HG03457 (cell line): ENCODE data around the gene UBFD1.
A peak's percentile ranks its signal among the peaks of the same experiment; 100 is the strongest.
"Not testable (repeated sequence)": the region's sequence is repeated elsewhere in the genome, so short reads cannot be mapped to it uniquely, and the experiment has no call there.

ENCODE experiments used
- ATAC-seq: cut with Tn5 transposase; IDR thresholded peaks from one replicate; pipeline ENCODE4 v1.9.1; 2021; ENCODE audit warnings: moderate number of reproducible peaks; ENCODE audit not compliant: unreplicated experiment

The UBFD1 gene

GRCh38 chr16:23524886-23525285, 32.6 kb upstream of the UBFD1 start:
- ATAC-seq = no peak

GRCh38 chr16:23527961-23528643, 29.4 kb upstream of the UBFD1 start:
- ATAC-seq = no peak

GRCh38 chr16:23528644-23529310, 28.8 kb upstream of the UBFD1 start:
- ATAC-seq = no peak

GRCh38 chr16:23530062-23530461, 27.5 kb upstream of the UBFD1 start:
- ATAC-seq = no peak

- ATAC-seq = no peak
Observed at GRCh38 chr16:23532448-23532847, 25.1 kb upstream of the UBFD1 start.

- no peak for ATAC-seq
Observed at GRCh38 chr16:23534868-23535860, 22.4 kb upstream of the UBFD1 start.

GRCh38 chr16:23535901-23536300, 21.6 kb upstream of the UBFD1 start:
- ATAC-seq = no peak

- ATAC-seq = no peak
Observed at GRCh38 chr16:23537390-23537789, 20.1 kb upstream of the UBFD1 start.

- no peak for ATAC-seq
Observed at GRCh38 chr16:23538919-23539278, 18.6 kb upstream of the UBFD1 start.

GRCh38 chr16:23539984-23540816, 17.3 kb upstream of the UBFD1 start:
- ATAC-seq = no peak

- not testable (repeated sequence) for ATAC-seq
Observed at GRCh38 chr16:23540817-23541178, 16.7 kb upstream of the UBFD1 start.

- ATAC-seq = no peak
Observed at GRCh38 chr16:23544436-23544835, 13.1 kb upstream of the UBFD1 start.

GRCh38 chr16:23549938-23550337, 7.6 kb upstream of the UBFD1 start:
- ATAC-seq = no peak

GRCh38 chr16:23552161-23552560, 5.4 kb upstream of the UBFD1 start:
- ATAC-seq = no peak

GRCh38 chr16:23554536-23554935, 3.0 kb upstream of the UBFD1 start:
- ATAC-seq = no peak

- peak; percentile 1 for ATAC-seq
Observed at GRCh38 chr16:23557779-23558702, 514 bp downstream of the UBFD1 start.

- no peak for ATAC-seq
Observed at GRCh38 chr16:23561586-23561985, 4.1 kb downstream of the UBFD1 start.

- ATAC-seq = no peak
Observed at GRCh38 chr16:23562505-23562904, 5.0 kb downstream of the UBFD1 start.

- ATAC-seq = no peak
Observed at GRCh38 chr16:23563186-23563585, 5.7 kb downstream of the UBFD1 start.
